GM23338 (cell line): ENCODE data around the gene FKBP2. TPM values are rescaled to one million over a fixed set of nuclear protein-coding genes. Genes with fewer than 3 reads are reported as not detected.

Source experiments
- ATAC-seq: fragments of 200-7000 bp; cut with Tn5 transposase; 3 replicates; pipeline ENCODE4 v1.9.1; 2020
- DNase-seq: peaks from one replicate; pipeline ENCODE4 v3.0.0-alpha.2; 2015; ENCODE audit warnings: low spot score
- H2AFZ ChIP-seq: fragments of 200-600 bp; sonication (generic); 2 replicates; pipeline ENCODE4 v1.8.0; 2016; ENCODE audit warnings: antibody characterized with exemption, mild to moderate bottlenecking, moderate library complexity
- H3F3A ChIP-seq: fragments of 200-600 bp; sonication (generic); replicated peaks from 2 replicates; pipeline ENCODE4 v1.8.0; 2017; ENCODE audit warnings: antibody characterized with exemption, mixed run types, low read depth
- H3K27ac ChIP-seq: fragments of 200-600 bp; sonication (generic); 2 replicates; pipeline ENCODE4 v1.6.1; 2016; ENCODE audit warnings: low read depth
- H3K27me3 ChIP-seq: fragments of 200-600 bp; sonication (generic); 2 replicates; pipeline ENCODE4 v1.8.0; 2016; ENCODE audit warnings: mild to moderate bottlenecking, mixed run types, moderate library complexity; ENCODE audit not compliant: insufficient read depth
- H3K36me3 ChIP-seq: fragments of 200-600 bp; sonication (generic); 2 replicates; pipeline ENCODE4 v1.8.0; 2016; ENCODE audit warnings: mild to moderate bottlenecking; ENCODE audit not compliant: insufficient read depth
- H3K4me1 ChIP-seq: fragments of 200-600 bp; sonication (generic); 2 replicates; pipeline ENCODE4 v1.8.0; 2016; ENCODE audit warnings: mild to moderate bottlenecking, moderate library complexity; ENCODE audit not compliant: insufficient read depth
- H3K4me2 ChIP-seq: fragments of 200-600 bp; sonication (generic); 2 replicates; pipeline ENCODE4 v1.7.1; 2017; ENCODE audit warnings: mixed run types
- H3K4me3 ChIP-seq: fragments of 200-600 bp; sonication (generic); 2 replicates; pipeline ENCODE4 v1.6.1; 2016; ENCODE audit warnings: mixed run types
- H3K79me2 ChIP-seq: fragments of 200-600 bp; sonication (generic); replicated peaks from 2 replicates; pipeline ENCODE4 v1.8.0; 2017; ENCODE audit warnings: mild to moderate bottlenecking; ENCODE audit not compliant: insufficient read depth
- H3K9me2 ChIP-seq: fragments of 200-600 bp; sonication (generic); 2 replicates; pipeline ENCODE4 v1.8.0; 2017; ENCODE audit not compliant: insufficient read depth
- H4K20me1 ChIP-seq: fragments of 200-600 bp; sonication (generic); replicated peaks from 2 replicates; pipeline ENCODE4 v1.8.0; 2017; ENCODE audit warnings: mild to moderate bottlenecking; ENCODE audit not compliant: insufficient read depth
- H3K27ac Mint-ChIP-seq: 2 replicates; pipeline ENCODE4 v1.8.0; 2020; ENCODE audit warnings: inconsistent platforms, mild to moderate bottlenecking, moderate library complexity, mixed read lengths
- H3K27me3 Mint-ChIP-seq: 3 replicates; pipeline ENCODE4 v1.8.0; 2022; ENCODE audit warnings: low read depth, mild to moderate bottlenecking, moderate library complexity, mixed read lengths, inconsistent platforms; ENCODE audit not compliant: insufficient read depth, poor library complexity
- H3K36me3 Mint-ChIP-seq: 3 replicates; pipeline ENCODE4 v1.8.0; 2021; ENCODE audit warnings: low read depth, mild to moderate bottlenecking, inconsistent platforms, moderate library complexity, mixed read lengths
- H3K4me1 Mint-ChIP-seq: 3 replicates; pipeline ENCODE4 v1.8.0; 2020; ENCODE audit warnings: mild to moderate bottlenecking, inconsistent platforms, mixed read lengths
- H3K4me3 Mint-ChIP-seq: 3 replicates; pipeline ENCODE4 v1.8.0; 2021; ENCODE audit warnings: moderate library complexity, mild to moderate bottlenecking, inconsistent platforms, mixed read lengths
- H3K9me3 Mint-ChIP-seq: 3 replicates; pipeline ENCODE4 v1.8.0; 2020; ENCODE audit warnings: moderate library complexity, mild to moderate bottlenecking, inconsistent platforms, mixed read lengths
- CTCF ChIP-seq, 2 experiments: fragments of 200-600 bp in 1 of 2; sonication (generic) in 1 of 2; conservative IDR thresholded peaks; 2 replicates each; pipeline versions ENCODE4 v1.5.1 to v1.6.1; 2016 to 2017; ENCODE audit warnings: antibody characterized with exemption in 2 of 2, low read depth in 2 of 2, mild to moderate bottlenecking in 2 of 2, moderate library complexity in 1 of 2
- EZH2 ChIP-seq: fragments of 200-600 bp; sonication (generic); IDR thresholded peaks from one replicate; pipeline ENCODE4 v1.8.0; 2017; ENCODE audit warnings: antibody characterized with exemption, mild to moderate bottlenecking, low read depth; ENCODE audit not compliant: unreplicated experiment
- EZH2phosphoT487 ChIP-seq: fragments of 200-600 bp; sonication (generic); IDR thresholded peaks from one replicate; pipeline ENCODE4 v1.8.1; 2018; ENCODE audit warnings: antibody characterized with exemption; ENCODE audit not compliant: unreplicated experiment
- REST ChIP-seq: IDR thresholded peaks from one replicate; pipeline ENCODE4 v1.6.1; 2018; ENCODE audit warnings: antibody characterized with exemption; ENCODE audit not compliant: unreplicated experiment
- ZNF114 ChIP-seq: fragments of 250-450 bp; sonication (Bioruptor Pico); IDR thresholded peaks from 2 replicates; pipeline ENCODE4 v1.5.0; 2020; ENCODE audit warnings: mild to moderate bottlenecking, moderate library complexity
- polyA plus RNA-seq: library from polyadenylated mRNA; unstranded; fragments of >200 nt; fragmentation: Nextera tagmentation; extraction: Ambion mirVana; gene quantifications from 2 replicates; pipeline ENCODE4 v1.2.1, GENCODE V29; 2016
- total RNA-seq: library from RNA; depleted of rRNA; stranded (reverse); fragments of >200 nt; shearing (Covaris generic); gene quantifications from 2 replicates; pipeline ENCODE4 v1.2.3, GENCODE V29; 2014

Gene FKBP2
- total and polyA plus RNA-seq, 2 experiments from 2014 or later, result 31.4 to 201 TPM

GRCh38 chr11:64289002-64289564, 48.2 kb downstream of the FKBP2 start:
- H3K9me2 ChIP-seq, result no peaks in the 10 kb centered on the region
- H2AFZ ChIP-seq, result no peak overlapping the region
- no peaks in the 10 kb centered on the region; the same call in 1 of the 3 replicates for H3K9me3 Mint-ChIP-seq
- no peaks in the 10 kb centered on the region for H3K36me3 ChIP-seq
- peaks cover 2% of the 10 kb centered on the region; the same call in 1 of the 2 replicates for H3K4me1 ChIP-seq
- no peak overlapping the region for H3K4me3 ChIP-seq
- no peak overlapping the region for H3K27ac Mint-ChIP-seq
- peaks cover 11% of the 10 kb centered on the region for H3K4me1 Mint-ChIP-seq
- H3K4me3 Mint-ChIP-seq, result no peak overlapping the region; the same call in 2 of the 3 replicates
- no peak overlapping the region for H3K27ac ChIP-seq
- H3K27me3 ChIP-seq, result peaks cover 63% of the 10 kb centered on the region
- H4K20me1 ChIP-seq, result peaks cover 3% of the 10 kb centered on the region; the same call in 1 of the 2 replicates
- H3F3A ChIP-seq, result peaks cover 9% of the 10 kb centered on the region; the same call in 1 of the 2 replicates
- H3K27me3 Mint-ChIP-seq, result peaks cover 57% of the 10 kb centered on the region
- no peak for TF ChIP-seq ZNF114 (CRISPR knock-in tag)
- TF ChIP-seq EZH2phosphoT487, result no peak
- no peak overlapping the region for H3K4me2 ChIP-seq
- H3K36me3 Mint-ChIP-seq, result no peaks in the 10 kb centered on the region; the same call in 2 of the 3 replicates
- no peaks in the 10 kb centered on the region for H3K79me2 ChIP-seq
- no peak for DNase-seq
- ATAC-seq, result no peak

- peak; percentile 44 for DNase-seq
- Histone ChIP-seq H3F3A (peaks cover 7% of the 10 kb centered on the region; the same call in 1 of the 2 replicates), H3K4me3 (peak overlapping the region; percentile 59), H3K36me3 (no peaks in the 10 kb centered on the region), H3K4me2 (peak overlapping the region; percentile 78), H3K4me1 (peaks cover 2% of the 10 kb centered on the region; the same call in 1 of the 2 replicates), H3K9me2 (no peaks in the 10 kb centered on the region), H3K27me3 (peaks cover 78% of the 10 kb centered on the region), H3K27ac (no peak overlapping the region), H4K20me1 (peaks cover 8% of the 10 kb centered on the region), H3K79me2 (no peaks in the 10 kb centered on the region), H2AFZ (no peak overlapping the region)
- peaks cover 11% of the 10 kb centered on the region for H3K4me1 Mint-ChIP-seq
- peaks cover 70% of the 10 kb centered on the region for H3K27me3 Mint-ChIP-seq
- no peak for TF ChIP-seq CTCF (conservative IDR thresholded peaks at IDR 0.05; ENCODE audit: low read depth in 2 of 2)
- peak; percentile 24 for TF ChIP-seq EZH2
- TF ChIP-seq REST, result no peak
- ATAC-seq, result peak; percentile 16
- no peak overlapping the region for H3K27ac Mint-ChIP-seq
- no peaks in the 10 kb centered on the region; the same call in 2 of the 3 replicates for H3K36me3 Mint-ChIP-seq
- no peaks in the 10 kb centered on the region; the same call in 1 of the 3 replicates for H3K9me3 Mint-ChIP-seq
- H3K4me3 Mint-ChIP-seq, result peak overlapping the region; percentile 69
These were observed 49.7 kb downstream of the FKBP2 start for GRCh38 chr11:64290352-64291261.
